Measurements from ENCODE around the gene CD63.
A peak's percentile ranks its signal among the peaks of the same experiment; 100 is the strongest.

The CD63 gene

DNA sequence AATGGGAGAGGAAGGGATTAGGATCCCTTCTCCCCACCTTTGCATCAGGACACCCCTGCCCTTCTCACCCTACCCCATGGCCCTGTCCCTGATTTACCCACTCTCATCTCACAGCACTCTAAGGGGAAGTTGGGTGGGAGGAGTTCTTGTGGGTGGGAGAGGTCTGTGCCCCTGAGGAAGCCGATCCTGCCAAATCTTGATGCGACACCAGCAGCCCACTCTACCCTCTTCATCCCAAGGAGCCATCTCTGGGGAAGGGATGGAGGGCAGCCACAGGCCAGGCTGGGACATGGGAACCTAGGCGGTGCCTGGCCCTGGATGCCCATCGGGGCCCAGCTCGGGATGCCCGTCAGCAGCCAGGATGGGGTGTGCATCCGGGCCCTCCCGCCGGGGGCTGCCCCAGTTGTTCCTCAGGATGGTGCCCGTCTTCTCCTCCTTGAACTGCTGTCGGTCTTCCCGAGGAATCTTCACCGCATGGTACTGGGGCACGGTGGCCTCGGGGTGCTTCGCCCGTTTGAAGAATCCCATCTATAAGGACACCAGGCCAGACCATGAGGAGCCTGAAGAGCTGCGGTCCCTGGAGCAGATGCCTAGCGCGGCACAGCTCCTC, 43.9 kb downstream of the CD63 start:
- no peak for DNase-seq

DNA sequence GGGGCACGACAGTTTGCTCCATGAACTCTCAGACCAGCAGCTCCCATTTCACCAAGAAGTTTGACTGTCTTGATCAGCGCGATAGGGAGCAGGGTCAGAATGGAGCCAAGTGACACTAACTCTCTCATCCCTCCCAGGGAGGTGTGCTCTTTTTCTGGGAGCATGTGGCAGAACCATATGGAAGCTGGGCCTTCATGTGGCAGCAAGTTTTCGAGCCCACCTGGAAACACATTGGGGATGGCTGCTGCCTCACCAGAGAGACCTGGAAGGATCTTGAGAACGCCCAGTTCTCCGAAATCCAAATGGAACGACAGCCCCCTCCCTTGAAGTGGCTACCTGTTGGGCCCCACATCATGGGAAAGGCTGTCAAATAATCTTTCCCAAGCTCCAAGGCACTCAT, 45.1 kb downstream of the CD63 start:
- no peak for DNase-seq

DNA sequence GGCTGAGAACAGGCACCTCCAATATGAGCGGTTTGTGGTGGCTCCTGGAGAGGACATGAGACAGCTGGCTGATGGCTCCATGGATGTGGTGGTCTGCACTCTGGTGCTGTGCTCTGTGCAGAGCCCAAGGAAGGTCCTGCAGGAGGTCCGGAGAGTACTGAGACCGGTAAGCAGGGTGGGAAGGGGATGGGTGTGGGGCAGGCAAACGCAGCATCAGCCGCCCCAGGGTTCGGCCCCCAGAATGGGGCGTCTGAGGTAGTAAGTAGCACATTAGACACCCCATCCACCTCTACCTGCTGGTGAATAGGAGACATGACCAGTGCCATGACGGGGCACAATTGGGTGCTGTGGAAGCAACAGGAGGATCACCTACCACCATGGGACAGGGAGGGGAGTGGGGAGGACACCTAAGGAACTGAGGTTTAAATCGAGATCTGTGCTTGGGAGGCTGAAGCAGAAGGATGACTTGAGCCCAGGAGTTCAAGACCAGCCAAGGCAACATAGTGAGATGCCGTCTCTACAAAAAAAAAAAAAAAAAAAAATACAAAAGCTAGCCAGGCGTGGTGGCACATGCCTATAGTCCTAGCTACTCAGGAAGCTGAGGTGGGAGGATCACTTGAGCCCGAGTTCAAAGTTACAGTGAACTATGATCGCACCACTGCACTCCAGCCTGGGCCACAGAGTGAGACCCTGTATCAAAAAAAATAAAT, 46.6 kb downstream of the CD63 start:
- DNase-seq = no peak

DNA sequence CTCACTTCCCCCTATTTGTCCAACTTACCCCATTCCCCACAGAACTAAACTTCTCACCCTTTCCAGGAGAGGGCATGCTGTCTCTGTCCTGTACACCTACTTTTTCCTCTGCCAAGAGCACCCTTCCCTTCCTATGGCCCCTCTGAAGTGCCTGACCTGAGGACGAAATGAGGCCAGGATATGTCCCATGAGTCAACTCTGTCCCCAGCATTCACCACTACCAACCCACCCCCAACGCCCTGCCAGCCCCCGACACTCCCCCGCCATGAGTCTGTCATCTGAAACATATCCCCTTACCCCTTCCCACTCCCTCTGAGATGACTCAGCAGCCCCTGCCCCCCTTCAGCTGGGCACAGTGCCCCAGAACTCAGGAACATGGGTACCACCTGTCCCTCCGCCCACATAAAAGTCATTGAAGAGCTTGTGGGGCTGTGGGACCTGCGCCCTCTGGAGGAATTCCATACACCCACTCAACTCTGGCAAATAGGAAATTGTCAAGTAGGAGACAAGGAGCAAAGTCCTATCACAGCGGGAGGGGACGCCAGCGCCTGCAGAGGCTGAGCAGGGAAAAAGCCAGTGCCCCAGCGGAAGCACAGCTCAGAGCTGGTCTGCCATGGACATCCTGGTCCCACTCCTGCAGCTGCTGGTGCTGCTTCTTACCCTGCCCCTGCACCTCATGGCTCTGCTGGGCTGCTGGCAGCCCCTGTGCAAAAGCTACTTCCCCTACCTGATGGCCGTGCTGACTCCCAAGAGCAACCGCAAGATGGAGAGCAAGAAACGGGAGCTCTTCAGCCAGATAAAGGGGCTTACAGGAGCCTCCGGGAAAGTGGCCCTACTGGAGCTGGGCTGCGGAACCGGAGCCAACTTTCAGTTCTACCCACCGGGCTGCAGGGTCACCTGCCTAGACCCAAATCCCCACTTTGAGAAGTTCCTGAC, 47.4 kb downstream of the CD63 start:
- DNase-seq = peak; percentile 37

DNA sequence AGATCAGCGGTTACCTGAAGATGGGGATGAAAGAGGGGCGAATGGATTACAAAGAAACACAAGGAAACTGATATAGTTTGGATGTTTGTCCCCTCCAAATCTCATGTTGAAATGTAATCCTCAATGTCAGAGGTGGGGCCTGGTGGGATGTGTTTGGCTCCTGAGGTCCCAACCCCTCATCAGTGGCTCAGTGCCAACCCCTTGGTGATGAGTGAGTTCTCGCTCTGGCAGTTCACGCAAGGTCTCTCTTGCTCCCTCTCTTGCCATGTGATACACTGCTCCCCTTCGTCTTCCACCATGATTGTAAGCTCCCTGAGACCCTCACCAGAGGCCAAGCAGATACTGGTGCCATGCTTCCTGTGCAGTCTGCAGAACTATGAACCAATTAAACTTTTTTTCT, 49.1 kb downstream of the CD63 start:
- DNase-seq = no peak

DNA sequence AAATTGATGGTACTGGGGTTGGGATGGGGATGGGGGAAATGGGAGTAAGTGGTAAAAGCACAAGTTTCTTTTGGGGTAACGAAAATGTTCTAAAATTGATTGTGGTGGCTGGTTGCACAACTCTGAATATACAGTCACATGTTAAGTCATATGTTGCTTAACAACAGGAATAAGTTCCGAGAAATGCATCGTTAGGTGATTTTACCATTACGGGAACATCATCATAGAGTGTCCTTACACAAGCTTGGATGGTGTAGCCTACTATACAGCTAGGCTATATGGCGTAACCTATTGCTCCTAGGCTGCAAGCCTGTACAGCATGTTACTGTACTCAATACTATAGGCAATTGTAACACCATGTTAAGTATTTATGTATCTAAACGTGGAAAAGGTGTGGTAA, 52.1 kb downstream of the CD63 start:
- no peak for DNase-seq

DNA sequence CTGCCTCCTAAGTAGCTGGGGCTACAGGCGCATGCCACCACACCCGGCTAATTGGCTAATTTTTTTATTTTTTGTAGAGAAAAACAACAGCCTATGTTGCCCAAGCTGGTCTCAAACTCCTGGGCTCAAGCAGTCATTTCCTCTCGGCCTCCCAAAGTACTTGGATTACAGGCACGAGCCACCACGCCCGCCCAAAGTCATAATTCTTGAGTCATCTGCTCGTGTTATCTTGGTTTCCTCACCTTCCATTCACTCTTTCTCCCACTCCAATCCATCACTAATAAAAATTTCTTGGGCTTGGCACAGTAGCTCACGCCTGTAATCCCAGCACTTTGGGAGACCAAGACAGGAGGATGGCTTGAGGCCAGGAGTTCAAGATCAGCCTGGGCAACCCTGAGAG, 53.1 kb downstream of the CD63 start:
- no peak for DNase-seq

Measured in NCI-H510A (cell line).